Stomach (tissue), 4 donors: ENCODE results near the gene P4HTM.

Experiments
- CTCF ChIP-seq, 7 experiments: fragments of 450-650 bp in 4 of 7; fragments of 200-600 bp in 3 of 7; sonication (generic) in 3 of 7; IDR thresholded peaks; one replicate each; pipeline ENCODE4 v1.5.1; 2016 to 2019; ENCODE audit warnings: antibody characterized with exemption in 7 of 7, control low read depth in 2 of 7, mild to moderate bottlenecking in 1 of 7
- EP300 ChIP-seq: sonication (generic); formaldehyde crosslinking; IDR thresholded peaks from one replicate; pipeline ENCODE4 v1.6.1; 2017; ENCODE audit warnings: antibody characterized with exemption
- POLR2A ChIP-seq, 4 donors: fragments of 450-650 bp; IDR thresholded peaks; one replicate each; pipeline ENCODE4 v1.6.1; 2016; ENCODE audit warnings: antibody characterized with exemption in 4 of 4, control low read depth in 2 of 4, mild to moderate bottlenecking in 1 of 4, moderate library complexity in 1 of 4

- TF ChIP-seq CTCF (IDR thresholded peaks at IDR 0.05) (no peak), POLR2A (IDR thresholded peaks at IDR 0.05) (no peak), EP300 (no peak)
Measured at GRCh38 chr3:48997102-48997635, 7.1 kb downstream of the P4HTM start.
